ENCODE results near the gene SIRPA.

The SIRPA gene

GRCh38 chr20:1894951-1895673 lies at the start of gene SIRPA:
Gene SIRPA, plus strand, starts transcription at chr20:1895407. Its CDS starts 41 bp downstream, at chr20:1895448.
- DNase-seq (ENCODE audit: low read depth in 1 of 2, low spot score in 1 of 2) = no peak

GRCh38 chr20:1845701-1846100 lies 49.5 kb upstream of the SIRPA start:
- DNase-seq (ENCODE audit: low read depth in 1 of 2, low spot score in 1 of 2) = no peak

DNA sequence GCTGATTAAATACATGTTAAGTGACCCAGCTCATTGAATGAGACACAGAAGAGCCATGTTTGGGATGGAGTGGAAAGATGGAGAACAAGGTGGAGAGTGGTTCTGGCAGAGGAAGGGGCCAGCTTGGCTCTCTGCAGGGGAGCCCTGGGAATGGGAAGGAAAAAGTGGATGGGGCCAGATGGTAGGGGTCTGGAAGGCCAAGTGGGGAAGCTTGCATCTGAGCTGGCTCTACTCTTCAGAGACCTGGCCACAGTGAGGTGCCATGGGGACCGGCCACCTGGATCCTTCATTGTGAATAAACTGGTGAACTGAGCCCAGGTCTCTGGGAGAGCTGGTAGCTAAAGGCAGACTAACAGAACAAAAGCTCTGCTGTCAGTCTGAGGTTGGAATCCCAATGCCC lies 48.9 kb upstream of the SIRPA start:
- DNase-seq (ENCODE audit: low read depth in 1 of 2, low spot score in 1 of 2) = no peak

GRCh38 chr20:1846876-1847275 lies 48.3 kb upstream of the SIRPA start:
- no peak for DNase-seq (ENCODE audit: low read depth in 1 of 2, low spot score in 1 of 2)

DNA sequence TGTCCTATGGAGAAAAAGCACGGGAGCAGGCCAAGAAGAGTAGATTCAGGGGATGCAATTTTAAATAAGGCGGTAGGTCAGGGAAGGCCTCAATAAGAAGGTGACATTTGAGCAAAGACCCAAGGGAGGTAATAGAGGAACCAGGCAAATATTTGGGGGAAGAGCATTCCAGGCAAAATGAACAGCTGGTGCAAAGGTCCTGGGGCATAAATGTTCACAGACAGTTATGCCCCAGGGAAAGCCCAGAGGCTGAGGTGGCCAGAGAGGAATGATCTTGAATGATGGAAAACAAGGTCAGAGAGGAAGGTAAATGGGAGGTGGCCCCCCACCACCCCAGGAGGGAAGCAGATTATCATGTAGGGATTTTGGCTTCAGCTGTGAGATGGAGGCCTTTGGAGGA lies 47.4 kb upstream of the SIRPA start:
- DNase-seq (ENCODE audit: low read depth in 1 of 2, low spot score in 1 of 2) = no peak

- no peak for DNase-seq (ENCODE audit: low read depth in 1 of 2, low spot score in 1 of 2)
Measured at GRCh38 chr20:1848373-1848772, 46.8 kb upstream of the SIRPA start.

DNA sequence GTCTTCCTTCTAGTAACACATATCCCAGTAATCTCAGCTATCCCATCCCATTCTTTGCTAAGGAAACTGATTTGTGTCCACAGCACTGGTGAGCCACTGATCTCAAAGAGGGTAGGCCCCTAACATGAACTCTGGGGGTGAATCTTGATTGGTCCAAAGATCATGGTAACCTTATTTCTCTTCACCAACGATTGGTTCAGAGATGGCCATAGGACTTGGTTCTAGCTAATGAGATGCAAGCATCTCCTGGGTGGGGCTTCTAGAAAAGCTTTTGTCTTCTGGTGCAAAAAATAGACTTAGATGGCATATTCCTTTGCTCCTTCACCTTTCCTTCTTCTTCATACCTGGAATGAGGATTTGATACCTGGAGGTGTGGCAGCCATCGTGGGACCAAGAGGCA lies 43.8 kb upstream of the SIRPA start:
- no peak for DNase-seq (ENCODE audit: low read depth in 1 of 2, low spot score in 1 of 2)

- no peak for DNase-seq (ENCODE audit: low read depth in 1 of 2, low spot score in 1 of 2)
Measured at GRCh38 chr20:1853473-1853872, 41.7 kb upstream of the SIRPA start.

DNA sequence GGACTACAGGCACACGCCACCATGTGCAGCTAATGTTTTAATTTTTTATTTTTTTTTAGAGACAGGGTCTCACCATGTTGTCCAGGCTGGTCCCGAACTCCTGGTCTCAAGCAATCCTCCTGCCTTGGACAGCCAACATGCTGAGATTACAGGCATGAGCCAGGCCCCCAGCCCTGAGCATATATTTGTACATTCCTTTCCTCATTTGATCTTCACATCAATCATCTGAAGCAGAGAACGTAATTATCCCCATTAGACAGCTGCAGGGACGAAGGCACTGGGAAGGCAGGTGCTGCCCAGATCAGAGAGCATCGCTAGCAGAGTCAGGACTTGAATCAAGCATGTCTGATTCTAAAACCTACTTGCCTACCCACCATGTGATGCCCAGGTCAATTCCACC lies 41.0 kb upstream of the SIRPA start:
- DNase-seq (ENCODE audit: low read depth in 1 of 2, low spot score in 1 of 2) = no peak

DNA sequence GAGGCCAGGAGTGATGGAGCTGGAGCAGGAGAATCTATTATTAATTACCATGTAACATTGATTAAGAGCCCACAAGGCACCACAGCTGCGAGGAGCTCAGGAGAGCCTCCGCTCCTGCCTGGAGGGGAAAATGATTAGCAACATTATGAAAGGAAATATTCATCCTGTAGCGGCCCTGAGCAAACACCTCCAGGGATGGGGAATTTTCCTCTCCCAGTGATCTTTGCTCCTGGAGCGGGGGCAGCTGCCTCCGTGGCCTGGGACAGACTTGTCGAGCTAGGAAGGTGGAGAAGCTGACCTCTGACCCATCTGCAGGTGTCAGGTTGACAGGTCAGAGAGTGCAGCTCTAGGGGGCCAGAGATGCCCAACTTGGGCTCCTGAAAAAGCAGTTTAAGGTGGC lies 40.1 kb upstream of the SIRPA start:
- no peak for DNase-seq (ENCODE audit: low read depth in 1 of 2, low spot score in 1 of 2)

- no peak for DNase-seq (ENCODE audit: low read depth in 1 of 2, low spot score in 1 of 2)
Measured at GRCh38 chr20:1855690-1856089, 39.5 kb upstream of the SIRPA start.

GRCh38 chr20:1856424-1856823 lies 38.8 kb upstream of the SIRPA start:
- DNase-seq (ENCODE audit: low read depth in 1 of 2, low spot score in 1 of 2) = no peak

GRCh38 chr20:1857466-1857865 lies 37.7 kb upstream of the SIRPA start:
- no peak for DNase-seq (ENCODE audit: low read depth in 1 of 2, low spot score in 1 of 2)

DNA sequence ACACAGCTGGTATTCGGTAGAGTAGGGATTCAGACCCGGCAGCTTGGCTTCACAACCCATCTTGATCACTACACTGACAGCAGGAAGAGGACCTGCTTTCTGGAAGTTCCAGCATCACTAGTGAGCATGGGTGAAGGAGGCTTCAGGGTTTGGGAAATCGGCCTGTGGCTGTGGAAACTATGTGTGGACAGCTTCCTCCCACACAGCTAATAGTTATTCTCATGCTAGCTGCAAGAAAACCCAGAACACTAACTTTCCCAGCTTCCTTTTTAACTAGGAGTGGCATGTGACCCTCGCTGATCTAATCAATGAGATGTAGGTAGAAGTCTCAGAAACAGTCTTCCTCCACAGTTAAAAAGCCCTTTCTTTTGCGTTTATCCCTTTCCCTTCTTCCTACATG lies 36.3 kb upstream of the SIRPA start:
- DNase-seq (ENCODE audit: low read depth in 1 of 2, low spot score in 1 of 2) = no peak

DNA sequence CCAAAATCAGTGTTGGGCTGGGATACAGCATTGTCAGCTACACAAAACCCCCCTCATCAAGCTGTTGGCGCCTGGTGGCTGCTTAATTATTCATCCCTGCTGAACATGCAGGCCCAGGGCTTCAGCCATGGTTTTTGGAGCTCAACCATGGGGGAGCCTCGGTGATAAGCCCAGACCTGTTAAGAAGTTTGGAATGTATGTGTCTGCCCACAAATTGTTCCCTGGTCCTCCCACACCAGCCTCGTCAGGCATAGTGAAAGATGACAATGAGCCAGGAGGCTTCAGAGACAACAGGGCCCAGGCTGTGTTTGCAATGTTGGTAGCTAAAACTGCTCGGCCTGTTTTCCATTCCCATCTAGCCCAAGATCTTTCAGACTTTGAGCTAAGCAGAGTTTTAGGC lies 34.8 kb upstream of the SIRPA start:
- no peak for DNase-seq (ENCODE audit: low read depth in 1 of 2, low spot score in 1 of 2)

DNA sequence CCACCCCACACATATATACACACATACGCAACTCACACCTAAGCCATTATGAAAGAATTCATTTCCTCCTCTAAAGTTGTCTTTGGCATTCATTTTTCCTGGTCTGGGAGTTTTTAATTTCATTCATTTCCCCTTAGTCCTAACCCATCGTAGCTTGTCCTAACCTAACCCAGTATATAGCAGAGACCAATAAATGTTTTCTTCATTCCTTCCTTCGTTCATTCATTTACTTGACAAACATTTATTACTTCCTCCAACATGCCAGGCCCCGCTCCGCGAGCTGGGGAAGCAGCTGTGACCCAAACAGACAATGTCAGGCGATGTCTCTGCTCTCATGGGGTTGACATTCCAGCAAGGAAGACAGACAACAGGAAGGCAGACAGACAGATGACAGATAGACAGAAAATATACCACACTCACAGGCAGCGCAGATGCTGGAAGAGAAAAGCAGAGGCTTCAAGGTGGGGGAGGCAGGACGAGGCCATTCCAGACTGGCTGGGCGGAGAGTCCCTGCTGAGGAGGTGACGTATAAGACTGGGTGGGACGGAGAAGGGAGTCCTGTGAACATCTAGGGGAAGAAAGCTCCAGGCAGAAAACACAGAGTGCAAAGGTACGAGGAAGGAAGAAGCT lies 33.7 kb upstream of the SIRPA start:
- no peak for DNase-seq (ENCODE audit: low read depth in 1 of 2, low spot score in 1 of 2)

GRCh38 chr20:1861996-1862662 lies 33.1 kb upstream of the SIRPA start:
- DNase-seq (ENCODE audit: low read depth in 1 of 2, low spot score in 1 of 2) = no peak

DNA sequence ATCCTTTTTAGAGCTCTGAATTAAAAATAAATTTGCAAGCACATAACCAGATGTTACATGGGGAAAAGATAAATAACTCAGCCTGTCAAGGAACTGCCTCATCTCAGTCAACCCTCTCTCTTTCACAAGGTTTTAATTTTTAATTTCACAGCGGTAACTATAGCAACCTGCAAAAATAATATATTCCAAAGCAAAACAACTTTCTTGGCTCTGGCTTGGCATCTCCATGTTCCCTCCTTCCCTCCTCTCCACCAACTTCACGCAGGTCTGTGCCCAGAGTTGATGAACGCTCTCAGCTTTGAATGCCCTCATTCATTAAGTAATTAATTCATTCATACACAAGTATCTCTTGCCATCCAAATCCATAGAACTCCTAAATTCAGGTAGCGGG lies 32.5 kb upstream of the SIRPA start:
- DNase-seq (ENCODE audit: low read depth in 1 of 2, low spot score in 1 of 2) = no peak

- no peak for DNase-seq (ENCODE audit: low read depth in 1 of 2, low spot score in 1 of 2)
Measured at GRCh38 chr20:1863296-1863695, 31.9 kb upstream of the SIRPA start.

DNA sequence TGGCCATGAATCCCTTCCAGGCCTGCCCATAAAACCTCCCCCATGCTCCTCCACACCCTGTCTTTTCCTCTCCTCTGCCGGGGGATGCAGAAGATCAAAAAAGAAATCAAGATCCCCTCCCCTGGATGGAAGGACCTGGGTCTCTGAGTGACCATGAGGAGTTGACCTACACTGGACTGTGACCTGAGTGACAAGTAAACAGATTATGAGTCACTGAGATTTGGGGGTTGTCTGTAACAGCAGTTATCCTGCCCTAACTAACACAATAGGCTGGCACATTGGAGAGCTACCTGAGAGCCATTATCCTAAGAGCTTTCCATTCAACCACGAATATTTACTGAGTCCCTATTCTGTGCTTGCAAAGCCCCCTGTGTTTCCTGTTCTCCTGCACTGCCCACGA lies 28.4 kb upstream of the SIRPA start:
- no peak for DNase-seq (ENCODE audit: low read depth in 1 of 2, low spot score in 1 of 2)

GRCh38 chr20:1867495-1868260 lies 27.5 kb upstream of the SIRPA start:
- DNase-seq (ENCODE audit: low read depth in 1 of 2, low spot score in 1 of 2) = no peak

- DNase-seq (ENCODE audit: low read depth in 1 of 2, low spot score in 1 of 2) = no peak
Measured at GRCh38 chr20:1868856-1869255, 26.4 kb upstream of the SIRPA start.
